GM12878 (cell line): ENCODE results near the gene PTGR1.

Experiments
- BCL11A ChIP-seq: IDR thresholded peaks from 2 replicates; pipeline ENCODE4 v1.6.1; 2011; ENCODE audit warnings: low read depth, low read length
- CTCF ChIP-seq, 3 experiments: IDR thresholded peaks in 2 of 3; conservative IDR thresholded peaks in 1 of 3; 2 replicates each; pipeline ENCODE4 v1.5.1; 2011; ENCODE audit warnings: low read depth in 3 of 3, low read length in 3 of 3, mild to moderate bottlenecking in 3 of 3, control low read depth in 2 of 3, moderate library complexity in 2 of 3, inconsistent platforms in 1 of 3, mixed read lengths in 1 of 3; ENCODE audit not compliant: control insufficient read depth in 2 of 3, insufficient read depth in 1 of 3; ENCODE audit errors: extremely low read depth in 1 of 3
- GABPA ChIP-seq: IDR thresholded peaks from 2 replicates; pipeline ENCODE4 v1.6.1; 2014; ENCODE audit warnings: antibody characterized with exemption, low read depth, mild to moderate bottlenecking, inconsistent platforms
- MXI1 ChIP-seq: fragments of 150-350 bp; IDR thresholded peaks from 2 replicates; pipeline ENCODE4 v1.6.1; 2011; ENCODE audit warnings: low read depth, mild to moderate bottlenecking, inconsistent platforms, low read length, improper control_type of control experiment
- NFXL1 ChIP-seq: fragments of 450-650 bp; IDR thresholded peaks from 2 replicates; pipeline ENCODE4 v1.6.1; 2017; ENCODE audit warnings: antibody characterized with exemption, mild to moderate bottlenecking, borderline replicate concordance
- POLR2A ChIP-seq: IDR thresholded peaks from 2 replicates; pipeline ENCODE4 v1.6.1; 2011; ENCODE audit warnings: low read depth, mild to moderate bottlenecking, low read length
- POLR2AphosphoS5 ChIP-seq: IDR thresholded peaks from 2 replicates; pipeline ENCODE4 v1.6.1; 2011; ENCODE audit warnings: mild to moderate bottlenecking, low read length, inconsistent platforms
- RAD21 ChIP-seq: IDR thresholded peaks from 2 replicates; pipeline ENCODE4 v1.6.1; 2011; ENCODE audit warnings: mild to moderate bottlenecking, low read depth, low read length, moderate library complexity; ENCODE audit not compliant: insufficient read depth
- TARDBP ChIP-seq: IDR thresholded peaks from 2 replicates; pipeline ENCODE4 v1.6.1; 2016; ENCODE audit warnings: borderline replicate concordance
- TF ChIP-seq, protein P1 (sequence below): fragments of 450-650 bp; IDR thresholded peaks from 2 replicates; pipeline ENCODE4 v1.6.1; 2017; ENCODE audit warnings: mild to moderate bottlenecking, low read depth, inconsistent platforms; ENCODE audit not compliant: poor library complexity, severe bottlenecking
- TF ChIP-seq, protein P2 (sequence below): fragments of 450-650 bp; IDR thresholded peaks from 2 replicates; pipeline ENCODE4 v1.6.1; 2014; ENCODE audit warnings: mild to moderate bottlenecking

DNA sequence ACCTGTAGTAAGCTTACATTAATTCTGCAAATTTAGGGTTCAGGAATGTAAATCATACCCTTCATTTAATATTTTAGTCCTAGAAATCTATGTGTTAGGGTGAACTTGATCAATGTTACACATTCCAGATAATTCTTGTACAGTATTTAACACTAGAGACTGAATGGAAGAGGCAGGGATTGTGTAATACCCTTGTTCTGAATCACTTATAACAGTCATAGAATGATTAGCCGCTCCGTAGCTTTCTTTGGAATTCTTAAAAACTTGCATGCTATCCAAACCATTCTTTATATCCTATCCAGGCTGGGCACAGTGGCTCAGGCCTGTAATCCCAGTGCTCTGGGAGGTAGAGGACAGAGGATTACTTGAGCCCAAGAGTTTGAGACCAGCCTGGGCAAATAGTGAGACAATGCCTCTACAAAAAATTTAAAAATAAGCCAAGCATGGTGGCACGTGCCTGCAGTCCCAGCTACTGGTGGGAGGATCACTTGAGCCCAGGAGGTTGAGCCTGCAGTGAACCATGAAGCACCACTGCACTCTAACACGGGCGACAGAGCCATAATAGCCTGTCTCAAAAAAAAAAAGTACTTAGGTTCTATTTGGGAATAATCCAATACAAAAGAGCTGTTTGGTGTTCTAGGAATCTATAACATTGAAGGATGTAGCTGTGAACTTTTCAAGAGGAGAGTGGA is 66.2 kb downstream of the PTGR1 start:
- TF ChIP-seq NFXL1 (no peak), CTCF (IDR thresholded peaks at IDR 0.05 in 2 of 3, conservative IDR thresholded peaks at IDR 0.05 in 1 of 3; ENCODE audit: control insufficient read depth in 2 of 3, extremely low read depth in 1 of 3, insufficient read depth in 1 of 3, low read depth in 3 of 3, low read length in 3 of 3) (no peak), RAD21 (no peak), MXI1 (no peak), TARDBP (no peak), POLR2A (no peak), BCL11A (no peak), GABPA (no peak), POLR2AphosphoS5 (no peak)
- TF ChIP-seq, protein P1, sequence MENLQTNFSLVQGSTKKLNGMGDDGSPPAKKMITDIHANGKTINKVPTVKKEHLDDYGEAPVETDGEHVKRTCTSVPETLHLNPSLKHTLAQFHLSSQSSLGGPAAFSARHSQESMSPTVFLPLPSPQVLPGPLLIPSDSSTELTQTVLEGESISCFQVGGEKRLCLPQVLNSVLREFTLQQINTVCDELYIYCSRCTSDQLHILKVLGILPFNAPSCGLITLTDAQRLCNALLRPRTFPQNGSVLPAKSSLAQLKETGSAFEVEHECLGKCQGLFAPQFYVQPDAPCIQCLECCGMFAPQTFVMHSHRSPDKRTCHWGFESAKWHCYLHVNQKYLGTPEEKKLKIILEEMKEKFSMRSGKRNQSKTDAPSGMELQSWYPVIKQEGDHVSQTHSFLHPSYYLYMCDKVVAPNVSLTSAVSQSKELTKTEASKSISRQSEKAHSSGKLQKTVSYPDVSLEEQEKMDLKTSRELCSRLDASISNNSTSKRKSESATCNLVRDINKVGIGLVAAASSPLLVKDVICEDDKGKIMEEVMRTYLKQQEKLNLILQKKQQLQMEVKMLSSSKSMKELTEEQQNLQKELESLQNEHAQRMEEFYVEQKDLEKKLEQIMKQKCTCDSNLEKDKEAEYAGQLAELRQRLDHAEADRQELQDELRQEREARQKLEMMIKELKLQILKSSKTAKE, result no peak
- TF ChIP-seq, protein P2, sequence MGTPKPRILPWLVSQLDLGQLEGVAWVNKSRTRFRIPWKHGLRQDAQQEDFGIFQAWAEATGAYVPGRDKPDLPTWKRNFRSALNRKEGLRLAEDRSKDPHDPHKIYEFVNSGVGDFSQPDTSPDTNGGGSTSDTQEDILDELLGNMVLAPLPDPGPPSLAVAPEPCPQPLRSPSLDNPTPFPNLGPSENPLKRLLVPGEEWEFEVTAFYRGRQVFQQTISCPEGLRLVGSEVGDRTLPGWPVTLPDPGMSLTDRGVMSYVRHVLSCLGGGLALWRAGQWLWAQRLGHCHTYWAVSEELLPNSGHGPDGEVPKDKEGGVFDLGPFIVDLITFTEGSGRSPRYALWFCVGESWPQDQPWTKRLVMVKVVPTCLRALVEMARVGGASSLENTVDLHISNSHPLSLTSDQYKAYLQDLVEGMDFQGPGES, result no peak
